Keratinocyte (primary cell): Measurements from ENCODE around the gene CCNB1IP1. TPM values are rescaled to one million over a fixed set of nuclear protein-coding genes. Genes with fewer than 3 reads are reported as not detected.
A peak's percentile ranks its signal among the peaks of the same experiment; 100 is the strongest.

Experiments
- DNase-seq: peaks from one replicate; pipeline ENCODE4 v3.0.0-alpha.2; 2011; ENCODE audit warnings: low read depth, missing footprints, low spot score
- FAIRE-seq: peaks from 2 replicates; lab custom pipeline; 2011; peaks lifted over from hg19 to GRCh38; lab: Jason Lieb, UNC
- H2AFZ ChIP-seq: 2 replicates; pipeline ENCODE4 v1.6.0; 2012; ENCODE audit warnings: low read length, control low read depth, inconsistent platforms; ENCODE audit not compliant: control insufficient read depth
- H3K27ac ChIP-seq: 2 replicates; pipeline ENCODE4 v1.5.1; 2011; ENCODE audit warnings: low read length; ENCODE audit not compliant: control insufficient read depth, insufficient read depth
- H3K27me3 ChIP-seq: 3 replicates; pipeline ENCODE4 v1.6.0; 2011; ENCODE audit warnings: low read length; ENCODE audit not compliant: control insufficient read depth, insufficient read depth; ENCODE audit errors: extremely low read depth
- H3K36me3 ChIP-seq, 2 experiments: 2 replicates in 1 of 2; 3 replicates in 1 of 2; pipeline ENCODE4 v1.5.1; 2011; ENCODE audit warnings: low read length in 2 of 2, mild to moderate bottlenecking in 1 of 2; ENCODE audit not compliant: control insufficient read depth in 2 of 2, insufficient read depth in 2 of 2; ENCODE audit errors: extremely low read depth in 1 of 2
- H3K4me1 ChIP-seq: 3 replicates; pipeline ENCODE4 v1.5.1; 2011; ENCODE audit warnings: low read length; ENCODE audit not compliant: control insufficient read depth, insufficient read depth; ENCODE audit errors: extremely low read depth
- H3K4me2 ChIP-seq: 3 replicates; pipeline ENCODE4 v1.6.0; 2011; ENCODE audit warnings: low read depth, low read length; ENCODE audit not compliant: control insufficient read depth, insufficient read depth; ENCODE audit errors: extremely low read depth
- H3K4me3 ChIP-seq, 3 experiments: fragments of 200-600 bp in 1 of 3; sonication (generic) in 1 of 3; 2 replicates in 2 of 3; 3 replicates in 1 of 3; pipeline ENCODE4 v1.5.1; 2011 to 2016; ENCODE audit warnings: low read length in 3 of 3, mild to moderate bottlenecking in 3 of 3, control low read depth in 2 of 3, inconsistent platforms in 1 of 3, low read depth in 1 of 3, mixed read lengths in 1 of 3, mixed run types in 1 of 3, moderate library complexity in 1 of 3; ENCODE audit not compliant: control insufficient read depth in 2 of 3, insufficient read depth in 2 of 3; ENCODE audit errors: extremely low read depth in 1 of 3
- H3K79me2 ChIP-seq: 2 replicates; pipeline ENCODE4 v1.6.0; 2012; ENCODE audit warnings: low read length; ENCODE audit not compliant: control insufficient read depth, insufficient read depth
- H3K9ac ChIP-seq: 3 replicates; pipeline ENCODE4 v1.6.0; 2011; ENCODE audit warnings: low read length; ENCODE audit not compliant: control insufficient read depth, insufficient read depth; ENCODE audit errors: extremely low read depth
- H3K9me1 ChIP-seq: 3 replicates; pipeline ENCODE4 v1.6.0; 2011; ENCODE audit warnings: low read length; ENCODE audit not compliant: control insufficient read depth, insufficient read depth; ENCODE audit errors: extremely low read depth
- H3K9me3 ChIP-seq: 2 replicates; pipeline ENCODE4 v1.5.1; 2012; ENCODE audit warnings: low read depth, low read length; ENCODE audit not compliant: control insufficient read depth
- H4K20me1 ChIP-seq: 3 replicates; pipeline ENCODE4 v1.6.0; 2011; ENCODE audit warnings: low read length; ENCODE audit not compliant: control insufficient read depth, insufficient read depth; ENCODE audit errors: extremely low read depth
- CTCF ChIP-seq, 3 experiments: IDR thresholded peaks in 1 of 3; conservative IDR thresholded peaks in 1 of 3; optimal IDR thresholded peaks in 1 of 3; 2 replicates in 2 of 3; 3 replicates in 1 of 3; pipeline versions ENCODE3 to v1.5.1; 2011; ENCODE audit warnings: low read length in 3 of 3, mild to moderate bottlenecking in 3 of 3, moderate library complexity in 2 of 3, control low read depth in 1 of 3, inconsistent platforms in 1 of 3; ENCODE audit not compliant: insufficient read depth in 2 of 3; ENCODE audit errors: extremely low read depth in 1 of 3
- EZH2 ChIP-seq: IDR thresholded peaks from one replicate; pipeline ENCODE4 v1.6.1; 2012; ENCODE audit warnings: inconsistent platforms, mild to moderate bottlenecking, low read length, moderate library complexity
- dilution Hi-C: fragments of 300-500 bp; cut with MboI; formaldehyde crosslinking; loops from one replicate; pipeline ENCODE4 v1.7.0; 2020; ENCODE audit warnings: low sequenced_read_pairs; ENCODE audit not compliant: extremely low pct_ligation_motif_present
- polyA plus RNA-seq, 5 experiments: library from polyadenylated mRNA; depleted of rRNA in 3 of 5; stranded (reverse) in 3 of 5; stranded (forward) in 1 of 5; unstranded in 1 of 5; fragments of >200 nt; gene quantifications; 1 replicate in 1 of 5; 2 replicates in 3 of 5; 3 replicates in 1 of 5; pipeline versions ENCODE4 v1.2.1 to v1.2.3, GENCODE V29; 2011 to 2012; ENCODE audit warnings: missing spikeins in 2 of 5, low read depth in 1 of 5, low replicate concordance in 1 of 5

The CCNB1IP1 gene
- polyA plus RNA-seq, 1 donor (not counting 4 experiments of a cell fraction or from before 2014, with no cell fraction given), result 65.8 TPM

GRCh38 chr14:20305265-20306078 lies 27.6 kb downstream of the CCNB1IP1 start, which contains the start of gene TTC5:
Gene TTC5 (minus strand): TSS chr14:20305951. CDS start chr14:20305937, 14 bp downstream.
- Histone ChIP-seq H3K4me2 (peak within 1 kb of the TSS; percentile 93), H3K27ac (peak within 1 kb of the TSS; percentile 58)
- TF ChIP-seq EZH2, result no peak
- TF ChIP-seq CTCF (optimal IDR thresholded peaks at IDR 0.05 in 1 of 3, IDR thresholded peaks at IDR 0.05 in 1 of 3, conservative IDR thresholded peaks at IDR 0.05 in 1 of 3; ENCODE audit: extremely low read depth in 1 of 3, insufficient read depth in 2 of 3, low read length in 3 of 3), result peak; percentile 88 to 97 (median 95)

DNA sequence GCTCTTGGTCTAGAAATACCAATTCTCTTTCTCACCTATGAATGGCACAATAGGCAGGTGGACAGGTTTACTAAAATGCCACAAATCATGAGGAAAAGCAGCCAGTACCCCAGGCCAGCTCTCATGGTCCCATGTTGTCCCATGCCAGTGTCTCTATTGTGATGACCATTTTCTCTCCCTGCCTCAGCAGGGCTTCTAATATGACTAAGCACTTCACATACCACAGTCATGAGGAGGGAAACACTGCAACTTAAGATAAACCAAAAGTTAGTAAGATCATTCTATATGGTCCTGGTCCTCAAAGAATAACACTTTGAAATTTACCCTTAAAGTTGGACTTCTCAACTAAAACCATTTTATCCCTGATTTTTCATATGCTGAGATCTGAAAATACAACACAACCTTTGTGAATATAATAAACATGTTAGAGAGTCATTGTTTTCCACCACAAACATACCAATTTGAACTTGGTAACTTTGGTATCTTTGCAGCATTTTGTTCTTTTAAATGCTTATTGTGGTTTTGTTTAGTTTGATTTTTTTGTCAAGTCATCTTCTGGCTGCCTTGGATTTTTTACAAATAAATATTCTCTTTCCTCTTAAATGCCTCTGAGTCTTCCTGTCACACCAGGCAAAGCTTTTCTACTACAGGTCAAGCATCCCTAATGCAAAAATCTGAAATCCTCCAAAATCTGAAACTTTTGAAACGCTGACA lies 30.9 kb downstream of the CCNB1IP1 start:
- Histone ChIP-seq H3K79me2 (peaks cover 16% of the 10 kb centered on the region), H3K9ac (no peak overlapping the region), H3K4me1 (peaks cover 11% of the 10 kb centered on the region), H3K36me3 (peaks cover 5% of the 10 kb centered on the region in 2 experiments), H4K20me1 (no peaks in the 10 kb centered on the region), H3K9me1 (no peaks in the 10 kb centered on the region), H3K27ac (no peak overlapping the region), H2AFZ (no peak overlapping the region), H3K27me3 (no peaks in the 10 kb centered on the region), H3K9me3 (no peaks in the 10 kb centered on the region), H3K4me3 (no peak overlapping the region), H3K4me2 (no peak overlapping the region)
- dilution Hi-C loops, result no loop called here
- no peak for DNase-seq
- no peak for FAIRE-seq
- TF ChIP-seq EZH2, result no peak

More at GRCh38 chr14:20305265-20306078, 27.6 kb downstream of the CCNB1IP1 start, which contains the start of gene TTC5:
- H3K4me3 ChIP-seq, result peak within 1 kb of the TSS; percentile 69 to 99 (median 97)
- peaks cover 16% of the 10 kb centered on the region for H3K79me2 ChIP-seq
- dilution Hi-C loops, result no loop called here
- no peaks in the 10 kb centered on the region for H3K9me1 ChIP-seq
- H2AFZ ChIP-seq, result peak within 1 kb of the TSS; percentile 98
- FAIRE-seq (peak; percentile 74), DNase-seq (no peak)
- H3K4me1 ChIP-seq, result peaks cover 11% of the 10 kb centered on the region
- no peaks in the 10 kb centered on the region for H4K20me1 ChIP-seq
- peak within 1 kb of the TSS; percentile 74 for H3K9ac ChIP-seq
- H3K36me3 ChIP-seq, result no peaks in the 10 kb centered on the region
- H3K9me3 ChIP-seq, result no peaks in the 10 kb centered on the region
- H3K27me3 ChIP-seq, result no peaks in the 10 kb centered on the region
